Keratinocyte (primary cell): ENCODE measurements around the gene HBG2. TPM values are rescaled to one million over a fixed set of nuclear protein-coding genes. Genes with fewer than 3 reads are reported as not detected.

Experiments
- DNase-seq: peaks from one replicate; pipeline ENCODE4 v3.0.0-alpha.2; 2011; ENCODE audit warnings: low read depth, missing footprints, low spot score
- FAIRE-seq: peaks from 2 replicates; lab custom pipeline; 2011; peaks lifted over from hg19 to GRCh38; lab: Jason Lieb, UNC
- H2AFZ ChIP-seq: 2 replicates; pipeline ENCODE4 v1.6.0; 2012; ENCODE audit warnings: low read length, control low read depth, inconsistent platforms; ENCODE audit not compliant: control insufficient read depth
- H3K27ac ChIP-seq: 2 replicates; pipeline ENCODE4 v1.5.1; 2011; ENCODE audit warnings: low read length; ENCODE audit not compliant: control insufficient read depth, insufficient read depth
- H3K27me3 ChIP-seq: 3 replicates; pipeline ENCODE4 v1.6.0; 2011; ENCODE audit warnings: low read length; ENCODE audit not compliant: control insufficient read depth, insufficient read depth; ENCODE audit errors: extremely low read depth
- H3K36me3 ChIP-seq, 2 experiments: 2 replicates in 1 of 2; 3 replicates in 1 of 2; pipeline ENCODE4 v1.5.1; 2011; ENCODE audit warnings: low read length in 2 of 2, mild to moderate bottlenecking in 1 of 2; ENCODE audit not compliant: control insufficient read depth in 2 of 2, insufficient read depth in 2 of 2; ENCODE audit errors: extremely low read depth in 1 of 2
- H3K4me1 ChIP-seq: 3 replicates; pipeline ENCODE4 v1.5.1; 2011; ENCODE audit warnings: low read length; ENCODE audit not compliant: control insufficient read depth, insufficient read depth; ENCODE audit errors: extremely low read depth
- H3K4me2 ChIP-seq: 3 replicates; pipeline ENCODE4 v1.6.0; 2011; ENCODE audit warnings: low read depth, low read length; ENCODE audit not compliant: control insufficient read depth, insufficient read depth; ENCODE audit errors: extremely low read depth
- H3K4me3 ChIP-seq, 3 experiments: fragments of 200-600 bp in 1 of 3; sonication (generic) in 1 of 3; 2 replicates in 2 of 3; 3 replicates in 1 of 3; pipeline ENCODE4 v1.5.1; 2011 to 2016; ENCODE audit warnings: low read length in 3 of 3, mild to moderate bottlenecking in 3 of 3, control low read depth in 2 of 3, inconsistent platforms in 1 of 3, low read depth in 1 of 3, mixed read lengths in 1 of 3, mixed run types in 1 of 3, moderate library complexity in 1 of 3; ENCODE audit not compliant: control insufficient read depth in 2 of 3, insufficient read depth in 2 of 3; ENCODE audit errors: extremely low read depth in 1 of 3
- H3K79me2 ChIP-seq: 2 replicates; pipeline ENCODE4 v1.6.0; 2012; ENCODE audit warnings: low read length; ENCODE audit not compliant: control insufficient read depth, insufficient read depth
- H3K9ac ChIP-seq: 3 replicates; pipeline ENCODE4 v1.6.0; 2011; ENCODE audit warnings: low read length; ENCODE audit not compliant: control insufficient read depth, insufficient read depth; ENCODE audit errors: extremely low read depth
- H3K9me1 ChIP-seq: 3 replicates; pipeline ENCODE4 v1.6.0; 2011; ENCODE audit warnings: low read length; ENCODE audit not compliant: control insufficient read depth, insufficient read depth; ENCODE audit errors: extremely low read depth
- H3K9me3 ChIP-seq: 2 replicates; pipeline ENCODE4 v1.5.1; 2012; ENCODE audit warnings: low read depth, low read length; ENCODE audit not compliant: control insufficient read depth
- H4K20me1 ChIP-seq: 3 replicates; pipeline ENCODE4 v1.6.0; 2011; ENCODE audit warnings: low read length; ENCODE audit not compliant: control insufficient read depth, insufficient read depth; ENCODE audit errors: extremely low read depth
- EZH2 ChIP-seq: IDR thresholded peaks from one replicate; pipeline ENCODE4 v1.6.1; 2012; ENCODE audit warnings: inconsistent platforms, mild to moderate bottlenecking, low read length, moderate library complexity
- dilution Hi-C: fragments of 300-500 bp; cut with MboI; formaldehyde crosslinking; loops from one replicate; pipeline ENCODE4 v1.7.0; 2020; ENCODE audit warnings: low sequenced_read_pairs; ENCODE audit not compliant: extremely low pct_ligation_motif_present
- polyA plus RNA-seq, 5 experiments: library from polyadenylated mRNA; depleted of rRNA in 3 of 5; stranded (reverse) in 3 of 5; stranded (forward) in 1 of 5; unstranded in 1 of 5; fragments of >200 nt; gene quantifications; 1 replicate in 1 of 5; 2 replicates in 3 of 5; 3 replicates in 1 of 5; pipeline versions ENCODE4 v1.2.1 to v1.2.3, GENCODE V29; 2011 to 2012; ENCODE audit warnings: missing spikeins in 2 of 5, low read depth in 1 of 5, low replicate concordance in 1 of 5
- TF ChIP-seq, protein P1 (sequence below), 3 experiments: IDR thresholded peaks in 1 of 3; conservative IDR thresholded peaks in 1 of 3; optimal IDR thresholded peaks in 1 of 3; 2 replicates in 2 of 3; 3 replicates in 1 of 3; pipeline versions ENCODE3 to v1.5.1; 2011; ENCODE audit warnings: low read length in 3 of 3, mild to moderate bottlenecking in 3 of 3, moderate library complexity in 2 of 3, control low read depth in 1 of 3, inconsistent platforms in 1 of 3; ENCODE audit not compliant: insufficient read depth in 2 of 3; ENCODE audit errors: extremely low read depth in 1 of 3

HBG2 gene
- polyA plus RNA-seq, 1 donor (not counting 4 experiments of a cell fraction or from before 2014, with no cell fraction given): 0.73 TPM

GRCh38 chr11:5252919-5253265 is 1.7 kb downstream of the HBG2 start:
- H3K79me2 ChIP-seq: no peaks in the 10 kb centered on the region
- no peaks in the 10 kb centered on the region for H3K27me3 ChIP-seq
- H2AFZ ChIP-seq: no peak overlapping the region
- H3K4me3 ChIP-seq: no peak overlapping the region
- H4K20me1 ChIP-seq: no peaks in the 10 kb centered on the region
- H3K27ac ChIP-seq: no peak overlapping the region
- no peaks in the 10 kb centered on the region for H3K36me3 ChIP-seq
- TF ChIP-seq, protein P1, sequence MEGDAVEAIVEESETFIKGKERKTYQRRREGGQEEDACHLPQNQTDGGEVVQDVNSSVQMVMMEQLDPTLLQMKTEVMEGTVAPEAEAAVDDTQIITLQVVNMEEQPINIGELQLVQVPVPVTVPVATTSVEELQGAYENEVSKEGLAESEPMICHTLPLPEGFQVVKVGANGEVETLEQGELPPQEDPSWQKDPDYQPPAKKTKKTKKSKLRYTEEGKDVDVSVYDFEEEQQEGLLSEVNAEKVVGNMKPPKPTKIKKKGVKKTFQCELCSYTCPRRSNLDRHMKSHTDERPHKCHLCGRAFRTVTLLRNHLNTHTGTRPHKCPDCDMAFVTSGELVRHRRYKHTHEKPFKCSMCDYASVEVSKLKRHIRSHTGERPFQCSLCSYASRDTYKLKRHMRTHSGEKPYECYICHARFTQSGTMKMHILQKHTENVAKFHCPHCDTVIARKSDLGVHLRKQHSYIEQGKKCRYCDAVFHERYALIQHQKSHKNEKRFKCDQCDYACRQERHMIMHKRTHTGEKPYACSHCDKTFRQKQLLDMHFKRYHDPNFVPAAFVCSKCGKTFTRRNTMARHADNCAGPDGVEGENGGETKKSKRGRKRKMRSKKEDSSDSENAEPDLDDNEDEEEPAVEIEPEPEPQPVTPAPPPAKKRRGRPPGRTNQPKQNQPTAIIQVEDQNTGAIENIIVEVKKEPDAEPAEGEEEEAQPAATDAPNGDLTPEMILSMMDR (optimal IDR thresholded peaks at IDR 0.05 in 1 of 3, IDR thresholded peaks at IDR 0.05 in 1 of 3, conservative IDR thresholded peaks at IDR 0.05 in 1 of 3; ENCODE audit: extremely low read depth in 1 of 3, insufficient read depth in 2 of 3, low read length in 3 of 3): no peak
- no peak for TF ChIP-seq EZH2
- no peaks in the 10 kb centered on the region for H3K9me3 ChIP-seq
- DNase-seq (no peak), FAIRE-seq (no peak)
- H3K4me1 ChIP-seq: no peaks in the 10 kb centered on the region
- H3K9ac ChIP-seq: no peak overlapping the region
- dilution Hi-C loops: no loop called here
- H3K9me1 ChIP-seq: no peaks in the 10 kb centered on the region
- no peak overlapping the region for H3K4me2 ChIP-seq

- H4K20me1 ChIP-seq: no peaks in the 10 kb centered on the region
- no peaks in the 10 kb centered on the region for H3K9me3 ChIP-seq
- no peak overlapping the region for H3K4me3 ChIP-seq
- H3K27ac ChIP-seq: no peak overlapping the region
- H3K9me1 ChIP-seq: no peaks in the 10 kb centered on the region
- DNase-seq: no peak
- dilution Hi-C loops: no loop called here
- H3K4me1 ChIP-seq: no peaks in the 10 kb centered on the region
- TF ChIP-seq EZH2: no peak
- TF ChIP-seq, protein P1 (optimal IDR thresholded peaks at IDR 0.05 in 1 of 3, IDR thresholded peaks at IDR 0.05 in 1 of 3, conservative IDR thresholded peaks at IDR 0.05 in 1 of 3; ENCODE audit: extremely low read depth in 1 of 3, insufficient read depth in 2 of 3, low read length in 3 of 3): no peak
- H2AFZ ChIP-seq: no peak overlapping the region
- no peak overlapping the region for H3K9ac ChIP-seq
- no peaks in the 10 kb centered on the region for H3K27me3 ChIP-seq
- no peaks in the 10 kb centered on the region for H3K36me3 ChIP-seq
- no peak for FAIRE-seq
- H3K4me2 ChIP-seq: no peak overlapping the region
- no peaks in the 10 kb centered on the region for H3K79me2 ChIP-seq
These were observed 2.2 kb downstream of the HBG2 start for GRCh38 chr11:5252192-5252918.
